ENCODE data around the gene KBTBD12.

KBTBD12 gene

DNA sequence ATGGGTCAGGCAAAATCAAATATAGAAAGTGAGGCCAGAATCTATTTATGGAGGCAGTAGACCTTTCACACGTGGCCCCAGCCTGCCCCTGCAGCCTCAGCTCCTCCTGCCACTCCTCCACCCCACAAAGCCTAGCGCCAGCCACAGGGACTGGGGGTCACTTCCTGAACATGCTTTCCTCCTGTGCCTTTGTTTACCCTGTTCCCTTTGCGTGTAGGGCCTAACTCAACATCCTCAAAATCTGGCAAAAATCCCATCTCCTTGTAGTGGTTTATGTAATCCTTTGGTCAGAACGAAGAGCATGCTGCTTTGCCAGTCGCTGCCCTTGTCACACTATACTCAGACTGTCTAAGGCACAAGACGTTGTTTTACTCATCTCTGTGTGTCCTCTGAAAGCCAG lies 39.6 kb downstream of the KBTBD12 start:
- DNase-seq, result no peak

DNA sequence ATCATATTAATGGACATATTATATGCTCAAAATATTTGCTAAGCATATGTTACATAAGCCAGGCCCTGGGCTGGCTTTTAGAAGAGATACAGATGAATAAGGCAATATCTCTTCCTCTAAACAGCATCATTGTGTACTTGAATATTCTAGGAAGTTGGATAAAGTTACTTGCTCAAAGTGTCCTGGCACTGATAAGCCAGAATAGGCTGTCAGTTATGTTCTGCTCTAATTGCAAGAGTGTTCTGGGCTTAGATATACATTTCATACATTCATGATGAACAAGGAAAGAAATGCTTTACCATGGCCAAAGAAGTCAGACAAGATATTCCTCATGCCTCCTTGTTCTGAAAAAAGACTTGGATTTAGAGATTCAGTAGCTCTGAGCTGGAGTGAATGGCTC lies 40.7 kb downstream of the KBTBD12 start:
- no peak for DNase-seq

DNA sequence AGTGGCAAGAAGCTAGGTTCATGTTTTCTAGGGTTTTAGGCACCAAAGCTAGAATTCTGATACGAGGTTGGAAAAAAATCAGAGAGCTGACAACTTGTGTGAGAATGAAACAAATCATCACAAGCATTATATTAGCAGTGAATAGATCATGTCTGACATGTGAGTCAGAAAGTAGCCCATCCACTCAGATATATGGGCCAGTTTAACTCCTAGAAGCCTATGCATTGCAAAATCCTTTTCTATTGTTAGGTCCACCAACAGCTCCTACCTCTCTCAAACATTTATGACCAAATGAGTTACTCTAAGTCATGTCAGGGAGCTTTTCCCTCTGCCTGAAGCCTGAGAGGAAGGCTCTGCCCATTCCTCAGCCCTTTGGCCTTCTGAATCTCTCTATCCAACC lies 44.0 kb downstream of the KBTBD12 start:
- DNase-seq, result no peak

DNA sequence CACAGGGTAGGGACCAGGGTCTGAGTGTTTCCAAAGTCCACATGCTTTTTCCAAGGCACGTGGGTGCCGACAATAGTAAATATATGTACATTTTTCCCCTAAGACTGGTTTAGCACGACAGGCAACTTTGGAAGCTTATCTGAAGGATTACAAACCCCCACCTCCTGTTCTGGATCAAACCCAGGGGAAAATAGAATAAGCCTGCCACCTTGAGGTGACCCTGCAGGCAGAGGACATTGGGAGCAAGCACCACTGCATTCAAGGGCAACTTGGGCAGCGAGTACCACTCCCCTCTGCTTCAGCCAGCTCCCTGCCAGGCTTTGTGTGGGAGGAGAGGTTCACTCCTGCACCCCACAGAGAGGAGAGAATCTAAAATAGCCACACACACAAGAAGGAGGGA lies 44.8 kb downstream of the KBTBD12 start:
- no peak for DNase-seq

DNA sequence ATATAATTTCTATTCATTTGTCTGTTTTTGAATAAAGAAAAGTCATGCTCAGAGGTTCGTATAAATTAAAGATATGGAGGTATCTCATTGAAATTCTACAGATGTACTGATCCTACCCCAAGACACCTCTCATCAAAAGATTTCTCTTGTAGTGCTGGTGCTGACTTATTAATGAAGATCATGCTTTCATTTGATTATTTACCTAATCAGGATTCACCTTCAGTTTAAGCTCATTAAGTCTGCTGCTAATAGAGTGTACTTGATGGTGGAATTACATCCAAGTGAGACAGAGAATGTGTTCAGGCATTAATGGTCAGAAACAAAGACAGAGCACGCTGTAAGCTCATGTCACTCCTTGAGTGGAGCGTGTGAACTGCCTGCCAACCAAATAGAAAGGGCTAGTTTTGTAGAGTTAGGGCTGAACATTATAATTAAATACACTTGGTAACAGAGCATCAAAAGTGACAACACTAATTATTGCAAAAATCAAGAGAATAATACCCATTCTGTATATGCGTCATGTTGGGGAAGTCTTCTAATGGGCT lies 45.5 kb downstream of the KBTBD12 start:
- no peak for DNase-seq

DNA sequence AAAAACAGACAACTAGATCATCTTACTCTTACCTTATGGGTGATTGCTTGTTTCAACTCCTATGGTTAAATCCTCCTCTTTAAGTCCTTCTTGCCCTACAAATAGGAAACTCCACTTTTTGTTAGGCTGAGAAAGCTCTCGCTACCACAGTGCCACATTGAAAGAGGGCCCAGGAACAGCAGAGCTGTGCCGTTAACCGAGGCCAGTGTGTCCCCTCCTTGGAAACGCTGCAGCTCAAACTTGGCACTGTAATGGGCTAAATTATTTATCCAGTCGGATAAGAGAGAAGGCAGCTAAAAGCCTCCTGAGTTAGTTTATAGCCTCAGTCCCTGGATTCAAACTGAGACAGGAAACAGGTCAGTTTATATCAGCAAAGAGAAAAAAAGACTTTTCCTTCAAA lies 46.1 kb downstream of the KBTBD12 start:
- DNase-seq, result no peak

DNA sequence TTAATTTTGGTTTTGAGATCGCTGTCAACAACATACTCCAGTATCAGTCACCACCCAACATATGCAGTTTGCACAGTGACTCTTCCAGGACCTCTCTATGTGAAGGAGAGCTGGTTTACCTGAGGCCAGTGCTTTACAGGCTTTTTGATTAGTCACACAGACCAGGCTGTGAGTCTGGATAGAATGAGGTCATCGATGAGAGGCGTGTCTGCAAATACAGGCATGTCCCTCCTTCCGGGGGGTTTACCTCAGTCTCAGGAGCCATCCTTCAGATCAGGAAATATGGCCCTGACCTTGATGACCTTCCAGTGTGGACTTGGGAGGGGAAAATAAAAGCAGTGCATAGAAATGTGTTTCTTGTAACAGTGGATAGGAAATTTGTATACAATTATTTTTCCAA lies 46.9 kb downstream of the KBTBD12 start:
- no peak for DNase-seq

DNA sequence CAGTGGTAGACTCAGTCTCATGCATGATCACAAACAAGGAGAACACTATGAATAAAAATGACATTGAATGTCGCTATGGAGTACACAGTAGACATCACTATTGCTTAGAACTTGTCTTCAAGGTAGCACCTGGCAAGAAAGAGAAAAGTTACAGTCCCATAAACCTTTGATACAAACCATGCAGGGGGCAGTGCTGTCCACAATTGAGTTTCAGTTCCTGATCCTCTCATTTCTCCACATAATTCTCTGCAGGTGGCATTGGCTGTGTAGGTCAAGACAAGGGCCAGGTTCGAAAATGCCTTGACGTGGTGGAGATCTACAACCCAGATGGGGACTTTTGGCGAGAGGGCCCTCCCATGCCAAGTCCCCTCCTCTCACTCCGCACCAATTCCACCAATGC lies 47.9 kb downstream of the KBTBD12 start:
- no peak for DNase-seq

DNA sequence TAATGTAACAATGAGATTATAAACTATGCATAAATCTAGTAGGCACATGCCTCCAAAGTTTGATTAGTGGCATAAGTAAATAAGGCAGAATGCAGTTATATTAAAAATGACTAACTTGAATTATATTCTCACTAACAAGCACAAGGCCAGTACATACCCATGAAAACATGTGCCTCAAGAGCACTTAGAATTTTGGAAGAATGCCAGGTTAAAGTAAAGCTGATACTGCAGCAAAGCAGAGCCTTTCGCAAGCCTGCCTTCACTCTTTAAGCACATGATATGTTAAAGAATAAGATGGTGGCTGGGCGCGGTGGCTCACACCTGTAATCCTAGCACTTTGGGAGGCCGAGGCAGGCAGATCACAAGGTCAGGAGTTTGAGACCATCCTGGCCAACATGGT lies 49.0 kb downstream of the KBTBD12 start:
- no peak for DNase-seq

DNA sequence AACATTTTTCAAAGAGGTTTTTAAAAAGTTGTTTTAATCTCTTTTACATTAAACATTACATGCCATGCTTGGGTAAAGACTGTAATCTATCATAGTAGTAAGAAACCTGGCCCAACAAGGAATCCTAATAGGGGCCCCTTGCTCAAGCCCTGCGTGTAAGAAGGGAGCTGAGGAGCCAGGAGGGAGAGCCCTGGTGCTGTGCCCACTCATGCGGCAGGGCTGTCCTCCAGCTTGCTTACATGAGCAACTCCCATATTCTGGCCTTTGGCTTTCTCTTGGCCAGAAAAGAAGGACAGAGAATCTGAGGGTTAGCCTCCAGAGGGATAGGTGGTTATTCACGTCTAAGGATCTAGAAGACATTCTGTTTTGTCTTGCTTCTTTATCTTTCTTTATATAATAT lies 49.8 kb downstream of the KBTBD12 start:
- DNase-seq, result no peak

DNA sequence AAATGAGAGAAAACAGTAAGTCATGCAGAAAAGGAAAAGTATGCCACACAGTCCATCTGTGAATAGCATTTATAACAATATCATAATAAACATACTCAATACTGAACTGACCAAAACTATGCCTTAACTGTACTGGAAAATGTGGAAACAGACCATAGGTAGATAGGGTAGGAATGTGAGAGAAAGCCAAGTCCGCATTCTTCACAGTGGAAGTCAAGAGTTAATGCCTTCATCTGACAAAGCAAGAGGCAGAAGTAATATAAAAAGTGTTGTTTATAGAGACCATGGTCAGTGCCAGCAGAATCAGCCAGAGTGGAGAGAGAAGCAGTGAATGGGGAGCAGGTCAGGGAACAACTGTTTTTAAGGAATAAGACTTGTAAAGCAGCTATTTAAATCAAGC lies 52.3 kb downstream of the KBTBD12 start:
- DNase-seq, result no peak

DNA sequence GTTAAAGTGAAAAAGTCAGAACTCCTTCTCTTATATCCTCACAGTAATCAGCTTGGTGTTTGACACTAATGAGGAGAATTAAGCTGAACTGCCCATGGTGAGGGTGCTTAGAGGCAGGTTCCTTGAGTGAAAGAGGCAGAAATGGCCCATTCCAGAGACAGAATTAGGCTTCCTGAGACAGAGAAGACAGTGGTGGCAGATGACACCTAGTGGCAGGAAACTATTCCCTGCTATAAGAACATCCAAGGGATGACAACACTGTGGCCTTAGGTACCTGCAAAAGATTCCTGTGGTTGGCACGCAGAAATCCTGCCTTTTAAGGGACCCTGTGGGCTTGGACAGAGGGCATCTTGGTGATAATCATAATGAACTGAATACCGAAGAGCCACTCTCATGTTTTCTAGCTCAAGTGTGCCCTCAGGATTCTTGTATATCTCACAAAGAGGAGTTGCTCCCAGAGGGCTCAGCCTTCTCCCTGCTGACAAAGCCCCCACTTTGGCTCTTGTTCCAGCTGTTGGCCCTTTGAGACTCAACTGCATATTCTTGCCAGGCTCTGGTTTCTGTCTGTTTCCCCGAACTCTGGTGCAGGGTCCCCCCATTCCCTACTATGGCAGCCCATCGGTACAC lies 56.0 kb downstream of the KBTBD12 start:
- DNase-seq, result peak; percentile 16

DNA sequence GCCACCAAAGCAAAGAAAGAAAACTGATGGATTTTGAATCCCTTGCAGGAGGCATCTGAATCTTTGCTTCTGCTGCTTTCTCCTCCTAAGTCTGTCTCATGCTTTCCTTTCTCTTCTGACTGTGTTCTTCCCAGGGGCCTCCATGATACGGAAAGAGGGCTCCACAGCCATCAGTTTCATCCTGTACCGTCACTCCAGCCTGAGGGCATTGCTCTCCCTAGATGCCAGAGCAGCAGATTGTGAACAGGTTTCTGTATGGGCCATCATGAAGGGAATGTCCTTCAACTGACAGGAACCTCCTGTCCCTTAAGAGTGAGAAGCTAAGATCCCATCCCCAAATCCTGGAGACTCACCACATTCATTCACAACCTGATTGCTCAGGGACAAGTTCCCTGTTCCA lies 59.2 kb downstream of the KBTBD12 start:
- DNase-seq, result no peak

DNA sequence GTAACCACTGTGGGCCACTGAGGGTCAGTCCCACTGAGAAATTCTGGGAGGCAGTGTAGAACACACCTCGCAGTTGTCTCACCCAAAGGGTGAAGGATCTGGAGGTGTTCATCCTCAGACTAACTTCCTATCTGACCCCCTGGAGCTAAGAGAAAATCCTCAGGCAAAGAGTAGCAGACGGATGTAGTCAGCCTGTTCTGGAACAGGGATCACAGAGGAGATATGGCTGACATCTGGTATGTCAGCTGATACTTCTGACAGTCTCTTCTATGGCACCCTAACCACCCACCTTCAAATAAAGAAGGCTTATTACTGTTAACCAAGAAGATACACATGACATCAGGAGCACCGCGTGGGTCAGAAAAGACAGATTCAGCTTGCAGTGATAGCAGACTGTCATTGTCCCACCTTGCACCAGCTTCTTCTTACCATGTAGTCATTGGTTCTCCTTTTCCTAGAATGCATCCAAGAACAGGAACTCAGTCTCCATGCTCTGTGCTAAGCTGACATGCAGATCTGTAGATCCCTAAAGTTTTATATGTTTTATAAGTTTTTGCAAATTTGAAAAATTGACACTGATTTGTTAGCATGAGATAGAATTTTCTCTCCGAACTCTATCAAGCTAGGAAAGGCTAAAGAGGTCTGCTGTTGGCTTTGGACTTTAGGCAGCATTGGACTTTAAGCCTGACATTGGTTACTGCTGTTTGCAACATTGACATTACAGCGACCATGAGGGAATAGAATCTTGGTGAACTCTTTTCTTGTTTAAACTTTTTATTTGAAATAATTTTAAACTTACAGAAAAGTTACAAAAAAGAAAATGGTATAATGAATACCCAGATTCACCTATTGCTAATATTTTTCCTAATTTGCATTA lies 60.4 kb downstream of the KBTBD12 start:
- DNase-seq, result no peak

DNA sequence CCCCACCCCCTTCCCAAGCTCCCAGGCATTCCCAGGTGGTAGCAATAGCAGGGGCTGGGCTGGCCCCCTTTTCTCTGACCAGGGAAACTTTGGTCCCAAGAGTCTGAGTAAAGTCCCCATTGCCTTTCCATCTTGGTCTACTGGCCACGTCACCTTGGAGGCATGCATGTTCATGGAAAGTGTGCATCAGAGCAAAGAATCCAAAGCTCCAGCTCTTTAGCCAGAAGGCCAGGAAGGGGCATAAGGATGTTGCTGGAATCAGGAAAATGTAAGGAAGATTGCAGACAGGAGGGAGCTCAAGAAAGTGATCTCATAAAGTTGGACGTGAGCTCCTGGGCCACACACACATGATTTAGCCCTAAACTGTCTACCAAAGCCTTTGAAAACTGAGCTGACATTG lies 63.6 kb downstream of the KBTBD12 start:
- DNase-seq, result no peak

DNA sequence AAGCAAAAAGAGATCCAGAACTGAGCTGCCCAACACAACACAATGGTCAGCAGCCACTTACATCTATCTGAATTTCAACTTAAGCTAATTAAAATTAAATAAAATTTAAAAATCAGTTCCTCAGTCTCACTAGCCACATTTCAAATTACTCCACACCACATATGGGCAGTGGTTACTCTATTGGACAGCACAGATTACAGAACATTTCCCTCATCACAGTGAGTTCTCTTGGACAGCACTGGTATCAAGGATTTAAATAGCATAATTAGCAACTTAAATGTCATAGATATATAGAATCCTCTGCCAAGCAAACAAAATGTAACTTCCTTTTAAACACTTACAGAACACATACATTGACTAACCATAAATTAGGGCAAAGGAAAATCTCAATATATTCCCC lies 64.4 kb downstream of the KBTBD12 start:
- DNase-seq, result no peak

DNA sequence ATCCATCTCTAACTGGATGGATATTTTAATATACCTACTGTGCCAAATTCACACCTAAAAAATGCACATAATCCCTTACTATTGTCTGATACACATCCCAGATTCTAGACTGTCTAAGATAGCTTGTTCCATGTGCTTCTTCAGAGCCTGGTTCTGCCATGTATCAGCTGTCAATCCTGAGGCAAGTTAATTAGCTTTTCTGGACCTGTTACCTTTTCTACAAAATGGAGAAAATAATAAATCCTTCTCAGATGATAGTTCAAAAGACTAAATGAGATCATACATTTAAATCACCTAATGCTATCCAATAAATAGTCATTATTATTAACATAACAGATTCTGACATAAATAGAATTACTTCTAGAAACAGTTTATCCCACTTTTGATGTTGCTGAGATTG lies 66.1 kb downstream of the KBTBD12 start:
- no peak for DNase-seq

DNA sequence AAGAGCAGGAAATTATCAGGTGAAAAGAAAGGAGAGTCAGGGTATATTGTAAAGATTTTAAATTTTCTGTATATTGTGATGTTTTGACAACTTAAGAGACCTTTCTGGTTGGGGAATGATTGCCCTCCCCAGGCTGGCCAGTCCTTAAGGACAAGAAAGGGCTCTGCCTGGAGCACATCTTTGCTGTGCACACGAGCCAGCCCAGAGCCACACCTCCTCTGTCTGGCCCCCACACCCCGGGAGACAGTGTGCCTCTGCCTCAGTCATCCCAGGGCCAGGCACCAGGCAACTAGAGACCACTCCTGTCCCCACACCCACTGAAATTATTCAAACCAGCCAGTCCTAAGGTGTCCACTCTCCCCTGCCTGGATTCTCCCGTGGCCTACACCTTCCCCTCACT lies 67.1 kb downstream of the KBTBD12 start:
- DNase-seq, result no peak

DNA sequence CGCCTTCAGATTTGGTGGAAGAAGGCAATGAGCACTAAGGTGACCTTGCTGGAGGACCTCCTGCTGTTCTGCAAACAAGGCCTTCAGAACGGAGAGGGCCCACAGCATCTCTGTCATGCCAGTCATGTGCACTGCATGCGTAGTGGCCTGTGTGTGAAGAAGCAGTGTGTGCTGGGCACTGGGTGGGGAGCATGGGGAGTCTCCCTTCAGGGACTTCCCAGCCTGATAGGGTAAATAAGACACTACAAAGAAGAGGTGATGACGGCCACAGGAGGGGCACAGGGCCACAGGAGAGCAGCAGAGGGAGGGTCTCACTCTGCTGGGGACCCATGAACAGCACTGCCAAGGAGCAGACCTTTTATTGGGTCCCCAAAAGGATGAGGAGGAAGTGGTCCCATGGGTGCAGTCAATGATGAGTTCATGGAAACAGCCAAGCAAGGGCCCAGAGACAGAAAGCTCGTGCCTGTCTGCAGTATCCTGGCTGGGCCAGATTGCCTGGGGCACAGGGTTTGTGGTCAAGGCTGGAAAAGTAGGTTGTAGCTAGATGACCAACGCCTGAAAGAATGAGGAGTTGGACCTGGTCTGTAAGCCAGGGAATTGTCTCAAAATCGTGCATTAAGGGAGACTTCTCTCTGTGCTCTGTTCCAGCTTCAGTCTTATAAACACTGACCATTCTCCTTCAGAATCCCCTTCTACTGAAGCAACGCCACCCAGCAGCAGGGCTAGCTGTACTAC lies 69.4 kb downstream of the KBTBD12 start:
- DNase-seq, result no peak

DNA sequence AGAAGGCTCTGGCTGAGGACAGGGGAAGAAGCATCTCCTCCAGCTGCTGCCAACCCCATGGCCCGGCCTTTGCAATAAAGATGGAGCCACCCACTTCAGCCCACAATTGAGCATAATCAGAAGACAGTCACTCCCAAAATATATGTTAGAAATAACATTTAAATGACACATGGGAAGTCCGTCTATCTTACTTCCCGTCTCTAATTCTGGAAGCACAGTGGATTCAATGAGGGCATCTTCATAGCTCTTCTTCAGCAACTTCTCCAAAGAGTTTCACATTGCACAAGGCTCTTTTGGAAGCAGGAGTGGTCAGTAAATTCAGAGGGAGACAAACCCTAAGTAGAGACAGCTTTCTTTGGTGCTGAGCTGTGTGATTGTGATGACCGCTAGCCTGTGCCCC lies 70.2 kb downstream of the KBTBD12 start:
- no peak for DNase-seq

DNA sequence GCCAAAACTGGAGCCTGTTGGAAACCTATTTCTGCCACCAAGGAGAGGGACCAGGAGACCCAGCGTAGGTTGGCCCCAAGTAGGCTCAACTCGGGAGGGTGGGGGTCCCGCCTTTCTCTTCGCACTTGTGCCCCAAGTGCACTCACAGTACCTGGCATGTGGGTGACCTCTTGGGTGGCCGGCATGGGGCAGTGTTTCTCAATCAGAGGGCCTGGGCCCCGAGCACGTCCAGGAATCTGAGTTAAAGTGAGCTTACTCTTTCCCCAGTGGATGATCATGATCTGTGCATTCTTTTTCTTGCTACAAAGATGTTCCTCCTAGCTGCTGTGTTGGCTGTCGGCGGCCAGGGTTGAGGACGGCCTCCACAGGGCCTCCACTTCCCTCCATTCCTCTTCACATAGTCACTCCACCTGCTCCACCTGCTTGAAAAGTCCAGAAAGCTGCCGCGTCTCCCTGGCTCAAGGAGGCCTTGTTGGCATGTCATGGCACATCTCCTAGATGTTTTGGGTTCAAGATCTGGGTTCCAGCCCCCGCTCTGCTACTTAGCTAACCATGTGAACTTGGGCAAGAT lies 70.7 kb downstream of the KBTBD12 start:
- DNase-seq, result no peak

DNA sequence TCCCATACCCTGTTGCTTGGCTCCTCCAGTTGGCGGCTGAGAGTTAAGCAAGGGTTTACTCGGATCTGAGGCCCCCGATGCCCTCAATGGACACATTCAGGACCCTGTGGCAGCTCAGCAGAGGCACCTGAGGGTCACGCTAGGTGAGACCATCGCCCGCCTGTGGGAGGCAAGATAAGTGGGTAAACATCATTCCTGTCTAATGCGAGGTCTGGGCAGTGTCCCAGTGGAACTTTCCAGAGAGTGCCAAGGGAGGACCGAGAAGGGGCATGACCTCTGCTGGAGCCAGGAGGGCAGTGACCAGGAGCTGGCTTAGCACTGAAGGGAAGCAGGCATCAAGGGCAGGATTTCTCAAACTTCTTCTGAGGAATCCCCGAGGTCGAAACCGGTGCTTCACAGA lies 71.8 kb downstream of the KBTBD12 start:
- DNase-seq, result no peak

DNA sequence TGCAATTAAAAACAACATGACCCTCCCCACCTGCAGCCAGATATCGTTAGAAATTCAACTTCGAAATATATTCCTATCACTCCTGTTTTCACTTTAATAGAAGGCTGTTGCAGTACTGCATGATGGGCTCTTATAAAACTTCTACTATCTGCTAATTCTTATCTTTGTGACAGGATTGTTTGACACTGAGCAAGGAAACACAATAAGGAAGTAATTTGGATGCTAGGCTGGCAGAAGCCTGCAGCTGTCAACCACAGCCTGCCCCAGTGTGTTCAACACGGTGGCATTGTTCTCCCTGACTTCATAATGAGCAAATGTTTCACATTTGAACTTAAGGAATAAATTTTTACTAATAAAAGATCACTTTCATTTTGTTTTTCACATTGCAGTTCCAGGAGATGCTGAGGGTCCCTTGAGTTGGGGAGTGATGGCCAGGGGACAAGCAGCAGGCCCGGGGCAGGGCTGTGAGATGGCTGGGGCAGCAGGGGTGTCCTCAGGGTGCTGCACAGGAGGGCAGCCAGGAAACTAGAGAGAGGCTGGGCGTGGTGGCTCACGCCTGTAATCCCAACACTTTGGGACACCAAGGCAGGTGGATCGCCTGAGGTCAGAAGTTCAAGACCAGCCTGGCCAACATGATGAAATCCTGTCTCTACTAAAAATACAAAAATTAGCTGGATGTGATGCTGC lies 72.4 kb downstream of the KBTBD12 start:
- no peak for DNase-seq
